Parietal lobe (tissue), 1 donor: ENCODE measurements around the gene HEMK1. TPM values are rescaled to one million over a fixed set of nuclear protein-coding genes. Genes with fewer than 3 reads are reported as not detected.

Source experiments
- total RNA-seq: library from RNA; depleted of rRNA; stranded (reverse); fragments of >200 nt; gene quantifications from one replicate; pipeline ENCODE4 v1.2.3, GENCODE V29; 2014

Gene HEMK1
- 11.6 TPM for total RNA-seq

DNA sequence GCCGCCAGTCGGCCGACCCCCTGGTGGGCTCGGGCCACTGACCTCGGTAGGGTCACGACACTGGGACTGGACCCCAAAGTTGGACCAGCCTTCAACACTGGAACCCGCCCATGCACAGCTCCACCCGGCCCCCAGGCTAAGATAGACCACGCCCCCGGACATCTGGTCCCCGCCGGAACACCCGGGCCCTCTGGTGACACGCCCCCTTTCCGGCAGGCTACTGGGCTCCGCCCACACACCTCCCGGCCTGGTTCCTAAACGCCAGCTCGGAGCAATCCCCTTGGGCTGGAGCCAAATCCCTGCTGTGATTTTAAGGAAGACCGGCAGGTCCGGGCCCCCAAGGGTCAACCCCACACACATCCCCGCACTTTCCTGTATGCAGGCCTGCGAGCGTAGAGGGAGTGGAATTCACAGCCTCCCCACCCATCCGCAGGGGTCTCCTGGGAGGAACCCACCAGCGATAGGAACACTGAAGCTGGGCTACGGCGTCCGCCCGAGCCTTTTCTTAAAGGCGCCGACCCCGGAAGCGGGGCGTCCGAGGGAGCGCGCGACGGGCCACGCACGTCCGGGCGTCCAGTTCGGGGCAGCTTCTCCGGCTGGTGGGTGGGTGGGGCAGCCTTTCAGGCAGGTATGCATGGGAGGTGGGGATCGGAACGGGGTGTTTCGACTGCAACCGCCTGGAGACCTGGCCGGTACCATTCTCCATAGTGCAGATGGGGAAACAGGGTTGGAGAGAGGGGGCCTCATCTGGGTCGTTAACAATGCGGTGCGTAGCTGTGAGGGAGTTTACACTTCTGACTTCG is at the start of gene HEMK1:
Gene HEMK1 (plus strand): TSS at position 576 of the 803 bp plus-strand sequence. CDS start 1,583 bp downstream, outside the sequence.

DNA sequence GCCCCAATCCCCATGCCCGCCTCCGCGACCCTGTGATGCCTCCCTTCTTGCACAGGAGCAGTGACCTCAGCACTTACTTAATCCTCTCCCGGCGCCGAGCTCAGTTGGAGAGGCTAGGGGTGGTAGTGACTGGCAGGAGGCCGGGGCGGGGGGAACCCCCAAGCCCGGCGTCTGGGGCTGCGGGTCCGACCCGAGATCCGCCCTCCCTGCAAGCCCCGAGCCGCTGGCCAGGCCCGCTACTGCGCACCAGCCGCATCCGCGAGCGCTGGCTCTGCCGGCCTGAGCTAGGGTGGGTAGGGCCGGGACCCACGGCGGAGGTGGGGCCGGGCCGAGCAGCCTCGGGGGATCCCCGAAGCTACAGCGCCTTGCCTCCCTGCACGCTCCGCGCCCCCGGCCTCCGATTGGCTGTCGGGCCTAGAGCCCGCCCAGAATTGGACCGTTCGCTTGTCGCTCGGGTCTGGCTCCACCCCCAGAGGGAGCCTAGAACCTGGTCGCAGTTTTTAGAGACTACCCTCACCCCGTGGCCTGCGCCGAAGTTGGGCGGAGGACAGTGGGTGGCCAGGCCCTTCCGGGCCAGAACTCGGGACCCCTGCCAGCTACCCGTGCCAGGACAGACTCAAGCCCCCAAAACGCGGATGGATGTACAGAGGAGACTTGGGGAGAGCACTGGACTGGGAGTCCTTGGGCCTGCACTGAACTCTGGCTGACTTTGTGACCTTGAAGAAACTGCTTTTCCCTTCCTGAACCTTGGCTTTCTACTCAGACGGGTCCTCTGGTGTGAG is 1.7 kb upstream of the HEMK1 start, which contains the start of gene C3orf18:
Gene C3orf18 (minus strand): TSS at position 362 of the 782 bp plus-strand sequence. CDS start 2,048 bp downstream, outside the sequence.

DNA sequence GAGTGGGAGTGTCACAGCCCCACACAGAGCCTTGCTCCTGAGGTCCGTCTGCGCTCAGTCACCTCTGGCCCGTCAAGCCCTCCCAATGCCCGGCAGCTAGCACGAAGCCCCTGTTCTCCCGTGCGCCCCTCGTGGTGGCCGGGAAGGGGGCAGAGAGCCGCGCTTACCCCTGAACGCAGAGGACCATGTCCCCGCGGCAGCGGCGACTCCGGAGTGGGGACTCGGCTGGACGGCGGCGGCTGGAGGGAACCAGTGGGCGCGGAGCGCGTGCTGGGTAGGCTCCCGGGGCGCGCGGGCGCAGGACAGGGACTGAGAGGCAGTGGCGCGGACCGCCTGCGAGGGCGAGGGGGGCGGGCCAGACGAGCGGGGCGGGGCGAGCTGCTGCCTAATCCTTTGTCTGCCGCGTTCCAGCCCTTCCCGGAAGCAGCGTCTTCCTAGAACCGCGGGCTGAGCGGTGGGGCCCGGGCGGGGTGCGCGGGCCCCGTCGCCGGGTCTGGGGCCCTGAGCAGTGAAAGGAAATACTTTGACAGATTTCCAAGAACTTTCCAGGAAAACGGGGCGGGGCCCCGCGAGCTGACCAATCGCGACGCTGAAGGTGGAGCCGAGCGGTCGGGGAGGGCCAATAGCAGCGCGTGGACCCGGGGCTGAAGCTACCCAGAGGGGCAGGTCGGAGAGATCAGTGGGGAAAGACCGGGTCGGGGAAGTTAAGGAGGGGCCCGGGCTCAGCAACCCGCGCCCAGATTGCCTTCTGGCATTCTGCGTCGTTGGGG is 42.3 kb downstream of the HEMK1 start, which contains the start of gene CISH:
Gene CISH (minus strand): TSS at position 311 of the 770 bp plus-strand sequence. CDS start 124 bp downstream, at position 187.

GRCh38 chr3:50617096-50617791 is 47.9 kb downstream of the HEMK1 start, which contains the start of gene MAPKAPK3:
Gene MAPKAPK3 (plus strand): TSS chr3:50617151. CDS start chr3:50617566, 415 bp downstream.

Other genes starting within 250 kb of the HEMK1 start
- 41.6 TPM for gene HYAL2, start 246.8 kb upstream of the HEMK1 start, total RNA-seq
- gene TUSC2, start 241.3 kb upstream of the HEMK1 start, total RNA-seq = 10.6 TPM
- 14.1 TPM for gene RASSF1, start 228.7 kb upstream of the HEMK1 start, total RNA-seq
- 3.4 TPM for gene ZMYND10, start 223.8 kb upstream of the HEMK1 start, total RNA-seq
- 33.5 TPM for gene NPRL2, start 218.7 kb upstream of the HEMK1 start, total RNA-seq
- gene CYB561D2, start 218.7 kb upstream of the HEMK1 start, total RNA-seq = 17.8 TPM
- gene TMEM115, start 210.0 kb upstream of the HEMK1 start, total RNA-seq = 21.3 TPM
- gene CACNA2D2, start 65.9 kb upstream of the HEMK1 start, total RNA-seq = 4.1 TPM
- 12.2 TPM for gene C3orf18, start 1.8 kb upstream of the HEMK1 start, total RNA-seq
- 0.63 TPM for gene CISH, start 42.3 kb downstream of the HEMK1 start, total RNA-seq
- 5.3 TPM for gene MAPKAPK3, start 47.6 kb downstream of the HEMK1 start, total RNA-seq
- gene DOCK3, start 105.4 kb downstream of the HEMK1 start, total RNA-seq = 60.7 TPM